CD4-positive, alpha-beta T cell treated with Interleukin-4 for 4 hours (primary cell): ENCODE results near the gene PSMC3.

ENCODE experiments used
- DNase-seq: peaks from one replicate; pipeline ENCODE4 v3.0.0-alpha.2; 2020

PSMC3 gene

DNA sequence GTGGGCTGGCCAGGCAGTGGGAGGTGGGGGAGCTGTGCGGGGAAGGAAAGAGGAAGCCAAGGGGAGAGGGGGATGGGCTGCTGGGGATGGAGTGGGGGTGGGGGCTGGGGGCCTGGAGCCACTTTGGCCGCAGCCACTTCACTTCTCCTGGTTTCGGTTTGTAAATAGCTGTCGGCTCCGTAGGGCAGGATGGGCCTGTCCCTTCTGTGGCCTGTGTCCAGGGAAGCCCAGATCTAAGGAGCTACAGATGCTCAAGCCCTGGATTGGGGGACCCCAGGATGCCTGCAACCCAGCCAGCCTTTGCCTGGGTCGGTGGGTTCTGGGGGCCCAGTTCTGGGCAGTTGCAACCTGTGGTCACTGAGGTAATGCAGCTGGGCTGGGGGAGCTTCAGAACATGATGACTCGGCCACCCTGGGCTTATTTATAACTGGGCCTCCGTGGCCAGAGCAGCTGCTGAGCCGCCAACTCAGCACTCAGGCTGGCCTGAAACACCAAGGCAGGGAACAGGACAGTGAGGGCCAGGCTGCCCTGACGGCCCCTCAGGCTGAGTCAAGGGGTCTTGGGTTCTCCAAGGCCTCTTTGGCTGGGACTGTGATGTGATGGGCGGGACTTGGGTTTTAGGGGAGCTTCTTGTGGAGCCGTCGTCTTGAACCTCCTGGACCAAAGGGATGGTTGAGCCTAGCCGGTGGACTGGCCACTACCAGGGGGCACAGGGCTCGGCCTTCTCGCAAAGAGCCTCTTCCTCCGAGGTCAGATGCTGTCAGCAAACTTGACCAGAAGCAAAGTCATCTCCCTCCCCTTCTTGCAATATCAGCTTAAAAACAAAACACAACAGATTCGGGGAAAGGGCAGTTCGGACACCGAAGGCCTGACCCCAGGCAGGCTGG lies 32.8 kb downstream of the PSMC3 start:
- DNase-seq = no peak

- no peak for DNase-seq
Measured at GRCh38 chr11:47392546-47393162, 33.6 kb downstream of the PSMC3 start.

DNA sequence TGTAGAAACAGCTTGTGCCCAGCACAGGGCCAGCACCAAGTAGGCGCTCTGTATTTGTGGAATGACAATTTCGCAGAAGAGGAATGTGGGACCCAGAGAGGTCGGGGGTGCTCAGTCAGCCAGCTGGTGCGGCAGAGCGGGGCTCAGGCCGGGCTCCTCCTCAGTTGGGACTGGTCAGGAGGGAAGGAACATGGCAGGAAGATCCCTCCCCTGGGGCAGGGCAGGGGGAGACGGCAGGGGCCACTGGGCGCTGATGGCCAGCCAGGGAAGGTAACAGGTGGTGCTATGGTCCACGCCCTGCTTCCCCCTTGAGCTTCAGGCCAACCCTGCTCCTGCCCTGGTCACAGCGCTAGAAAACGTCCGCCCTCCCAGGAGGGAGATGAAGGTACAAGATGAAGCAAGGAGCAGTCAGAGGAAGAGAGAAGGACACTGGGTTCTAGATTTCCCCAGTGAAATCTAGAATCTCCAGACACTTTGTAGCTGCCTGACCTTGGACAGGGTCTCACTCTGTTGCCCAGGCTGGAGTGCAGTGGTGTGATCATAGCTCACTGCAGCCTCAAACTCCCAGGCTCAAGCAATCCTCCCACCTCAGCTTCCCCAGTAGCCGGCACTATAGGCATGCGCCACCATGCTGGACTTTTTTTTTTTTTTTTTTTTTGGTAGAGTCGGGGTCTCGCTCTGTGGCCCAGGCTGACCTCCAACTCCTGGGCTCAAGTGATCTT lies 34.4 kb downstream of the PSMC3 start:
- DNase-seq = no peak

GRCh38 chr11:47391077-47391583 lies 35.1 kb downstream of the PSMC3 start:
- DNase-seq = peak; percentile 34

DNA sequence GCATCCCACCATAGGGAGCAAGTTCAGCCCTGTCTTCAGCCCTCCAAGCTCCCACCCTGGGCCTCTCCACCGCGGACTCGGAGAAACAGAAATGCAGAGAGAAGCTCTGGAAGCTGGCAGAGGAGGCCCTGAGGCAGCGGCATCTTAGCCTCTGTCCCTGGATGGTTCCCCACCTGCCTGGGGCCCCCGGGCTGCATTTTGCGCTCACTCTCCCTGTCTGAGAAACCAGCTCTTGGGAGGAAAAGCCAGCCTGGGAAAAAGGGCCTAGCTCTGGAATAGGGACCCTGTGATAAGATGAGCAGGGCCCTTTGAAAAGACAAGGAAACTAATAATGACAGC lies 35.8 kb downstream of the PSMC3 start:
- DNase-seq = no peak

GRCh38 chr11:47389577-47390421 lies 36.4 kb downstream of the PSMC3 start:
- DNase-seq = no peak

DNA sequence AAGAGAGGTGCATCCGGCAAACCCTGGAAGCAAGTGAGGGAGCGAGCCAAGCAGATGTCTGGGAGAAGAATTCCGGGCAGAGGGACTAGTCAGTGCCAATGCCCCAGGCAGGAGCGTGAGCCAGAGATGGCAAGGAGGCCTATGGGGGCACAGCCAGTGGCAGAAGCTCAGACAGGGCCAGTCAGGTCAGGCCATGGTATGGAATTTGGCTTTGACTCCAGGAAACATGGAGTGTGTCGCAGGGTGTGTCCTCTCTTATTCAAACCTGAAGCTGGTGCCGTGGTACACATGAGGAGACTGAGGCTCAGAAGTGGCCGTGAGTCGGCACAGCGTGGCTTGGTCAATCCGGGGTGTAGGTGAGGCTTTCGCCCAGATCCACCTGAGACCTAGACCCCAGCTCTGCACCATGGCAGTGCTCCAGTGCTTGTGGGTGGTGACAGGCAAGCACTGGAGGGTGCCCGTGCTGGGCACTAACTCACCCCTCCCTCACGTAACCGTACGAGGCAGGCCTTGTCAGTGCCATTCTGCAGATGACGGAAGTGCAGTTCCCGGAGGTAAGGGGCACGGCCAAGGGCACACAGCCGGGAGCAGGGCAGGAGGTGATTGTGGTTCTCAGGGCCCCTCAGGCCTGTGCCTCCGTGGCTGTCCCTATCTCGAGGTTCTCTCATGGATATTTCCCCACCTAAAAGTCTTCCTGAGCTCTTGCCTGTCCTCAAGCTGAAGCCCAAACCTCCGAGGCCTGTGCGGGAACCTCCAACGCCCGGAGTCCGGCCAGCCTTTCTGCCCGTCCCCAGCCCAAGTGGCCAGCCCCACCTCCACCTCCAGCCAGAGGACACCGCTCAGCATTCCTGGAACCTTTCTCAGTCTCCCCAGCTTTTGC lies 37.3 kb downstream of the PSMC3 start:
- DNase-seq = no peak

- no peak for DNase-seq
Measured at GRCh38 chr11:47387944-47388696, 38.1 kb downstream of the PSMC3 start.

GRCh38 chr11:47384498-47384897 lies 41.7 kb downstream of the PSMC3 start:
- DNase-seq = no peak

DNA sequence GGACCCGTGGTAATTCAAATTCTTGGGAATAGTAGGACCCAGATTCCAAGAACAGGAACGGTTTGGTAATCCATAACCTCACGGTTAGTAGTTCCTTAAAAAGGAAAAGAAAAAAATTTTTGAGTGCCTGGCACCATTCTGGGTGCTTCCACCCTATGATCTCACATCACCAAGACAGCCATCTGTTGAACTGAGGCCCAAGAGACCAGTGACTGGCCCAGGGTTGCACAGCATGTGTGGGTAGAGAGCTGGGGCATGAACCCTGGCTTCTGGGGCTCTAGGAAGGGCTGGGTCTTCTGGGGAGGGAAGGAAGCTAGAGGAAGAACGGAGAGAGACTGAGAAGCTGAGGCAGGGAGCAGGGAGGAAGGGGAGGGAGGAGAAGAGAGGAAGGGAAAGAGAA lies 43.2 kb downstream of the PSMC3 start:
- no peak for DNase-seq

DNA sequence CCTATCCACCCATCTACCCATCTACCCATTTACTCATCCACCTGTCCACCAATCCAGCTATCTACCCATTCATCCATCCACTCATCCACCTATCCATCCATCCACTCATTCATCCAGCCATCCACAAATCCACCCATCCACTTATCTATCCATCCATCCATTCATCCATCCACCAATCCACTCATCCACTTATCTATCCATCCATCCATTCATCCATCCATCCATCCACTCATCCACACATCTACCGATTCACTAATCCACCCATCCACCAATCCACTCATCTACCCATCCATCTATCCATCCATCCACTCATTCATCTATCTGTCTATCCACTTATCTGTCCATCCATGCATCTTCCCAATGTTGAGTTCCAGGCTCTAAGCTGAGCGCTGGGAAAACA lies 46.2 kb downstream of the PSMC3 start:
- DNase-seq = no peak

- DNase-seq = no peak
Measured at GRCh38 chr11:47379317-47379716, 46.9 kb downstream of the PSMC3 start.

- no peak for DNase-seq
Measured at GRCh38 chr11:47378836-47379170, 47.4 kb downstream of the PSMC3 start.

- DNase-seq = peak; percentile 36
Measured at GRCh38 chr11:47378010-47378835, 48.0 kb downstream of the PSMC3 start, which contains the start of gene SPI1. SPI1 (minus strand) TSS chr11:47378547; CDS start chr11:47378353, 194 bp downstream.

- no peak for DNase-seq
Measured at GRCh38 chr11:47377571-47378009, 48.6 kb downstream of the PSMC3 start.

GRCh38 chr11:47376525-47377371 lies 49.5 kb downstream of the PSMC3 start:
- no peak for DNase-seq

DNA sequence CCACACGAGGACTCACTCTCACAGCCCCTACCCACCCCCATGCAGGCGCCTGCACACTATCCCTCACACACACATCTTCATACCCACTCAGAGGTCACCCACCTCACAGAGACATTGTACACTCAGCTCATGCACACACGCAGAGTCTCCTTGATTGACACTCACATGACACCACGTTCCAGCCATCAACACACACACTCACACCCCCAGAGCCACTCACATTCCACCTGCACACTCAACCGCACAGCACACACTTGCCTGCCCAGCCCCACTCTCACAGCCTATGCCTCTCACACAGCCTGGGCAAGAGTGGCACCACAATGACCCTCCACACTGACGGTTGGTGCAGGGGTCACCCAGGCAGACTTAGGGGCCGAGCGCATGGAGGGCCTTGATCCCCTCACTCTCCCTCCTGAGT lies 50.1 kb downstream of the PSMC3 start:
- DNase-seq = no peak

DNA sequence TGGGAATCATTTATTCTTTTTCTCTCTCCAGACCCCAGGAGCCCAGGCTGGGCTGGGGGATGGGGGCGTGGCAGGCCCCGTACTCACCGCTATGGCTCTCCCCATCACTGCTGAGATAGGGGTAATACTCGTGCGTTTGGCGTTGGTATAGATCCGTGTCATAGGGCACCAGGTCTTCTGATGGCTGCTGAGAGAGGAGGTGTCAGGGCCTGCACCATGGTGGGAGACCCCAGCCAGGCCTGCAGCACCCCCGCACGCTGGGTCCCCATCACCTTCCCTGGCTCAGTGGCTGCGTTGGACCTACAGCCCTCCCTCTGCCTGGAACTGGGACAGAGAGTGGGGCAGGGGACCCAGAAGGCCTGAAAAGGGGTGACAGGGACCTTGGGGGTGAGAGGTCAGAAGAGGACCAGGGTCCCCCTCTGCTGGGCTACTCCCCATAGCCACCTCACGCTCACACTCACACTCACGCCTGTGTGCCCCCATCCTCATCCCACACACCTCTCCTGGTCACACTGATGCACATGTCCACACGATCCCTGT lies 50.6 kb downstream of the PSMC3 start:
- no peak for DNase-seq

DNA sequence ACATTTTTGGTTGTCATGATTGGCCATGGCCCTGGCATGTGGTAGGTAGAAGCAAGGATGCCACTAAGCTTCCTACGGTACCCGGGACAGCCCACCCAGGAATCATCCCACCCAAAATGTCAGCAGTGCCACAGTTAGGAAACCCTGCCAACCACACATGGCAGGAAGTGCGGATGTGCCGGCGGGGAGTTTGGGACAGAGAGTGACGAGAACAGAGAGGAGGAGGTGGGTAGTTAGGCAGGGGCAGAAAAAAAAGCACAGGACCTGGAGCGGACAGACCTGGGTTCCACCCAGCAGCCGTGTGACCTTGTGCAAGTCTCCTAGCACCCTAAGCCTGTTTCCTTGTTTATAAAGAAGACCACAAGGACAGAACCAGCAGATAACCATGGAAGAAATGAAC lies 51.2 kb downstream of the PSMC3 start:
- no peak for DNase-seq
